ENCODE measurements around the gene ERBB4. TPM values are rescaled to one million over a fixed set of nuclear protein-coding genes. Genes with fewer than 3 reads are reported as not detected.

Gene ERBB4
- total RNA-seq, 1 experiment from 2014 or later = 0.15 TPM

- in situ Hi-C loops (cut with HindIII; ENCODE audit: low pct_unique_long_range_greater_than_20kb, low sequenced_read_pairs) = no loop called here
- ChIA-PET POLR2A (no interaction called here), CTCF (no interaction called here)
- H3K9me3 ChIP-seq (ENCODE audit: control insufficient read depth, insufficient read depth, low read depth, low read length) = no peaks in the 10 kb centered on the region
- intact Hi-C loops (cut with micrococcal nuclease; ENCODE audit: unreplicated experiment) = no loop called here
- H3K27me3 ChIP-seq (ENCODE audit: control insufficient read depth, insufficient read depth, low read length) = no peaks in the 10 kb centered on the region
- H3K36me3 ChIP-seq (ENCODE audit: control insufficient read depth, insufficient read depth, low read length) = no peaks in the 10 kb centered on the region
- H3K4me3 ChIP-seq (ENCODE audit: low read depth in 2 of 2, low read length in 2 of 2) = no peak overlapping the region
- no peaks in the 10 kb centered on the region for H3K4me1 ChIP-seq (ENCODE audit: control insufficient read depth, insufficient read depth, low read length)
- no peak for TF ChIP-seq SIN3A (IDR thresholded peaks at IDR 0.05; ENCODE audit: borderline replicate concordance, insufficient read depth, low read depth, low read length)
- no peak for TF ChIP-seq TCF7L2 (IDR thresholded peaks at IDR 0.05; ENCODE audit: low read depth, low read length)
- TF ChIP-seq POLR2AphosphoS5 (IDR thresholded peaks at IDR 0.05; ENCODE audit: low read depth, low read length) = no peak
- ATAC-seq (no peak), DNase-seq (ENCODE audit: low read depth, low spot score) (no peak)
- no peak overlapping the region for H3K27ac ChIP-seq (ENCODE audit: low read length)
- no TSS peak for BruUV-seq (replicated peaks)
These were observed 1162.2 kb downstream of the ERBB4 start for GRCh38 chr2:211376410-211376809.

- Histone ChIP-seq H3K9me3 (ENCODE audit: control insufficient read depth, insufficient read depth, low read depth, low read length) (no peaks in the 10 kb centered on the region), H3K4me1 (ENCODE audit: control insufficient read depth, insufficient read depth, low read length) (no peaks in the 10 kb centered on the region), H3K27me3 (ENCODE audit: control insufficient read depth, insufficient read depth, low read length) (no peaks in the 10 kb centered on the region), H3K36me3 (ENCODE audit: control insufficient read depth, insufficient read depth, low read length) (no peaks in the 10 kb centered on the region), H3K4me3 (ENCODE audit: low read depth in 2 of 2, low read length in 2 of 2) (no peak overlapping the region), H3K27ac (ENCODE audit: low read length) (no peak overlapping the region)
- in situ Hi-C loops (cut with HindIII; ENCODE audit: low pct_unique_long_range_greater_than_20kb, low sequenced_read_pairs) (no loop called here), intact Hi-C loops (cut with micrococcal nuclease; ENCODE audit: unreplicated experiment) (no loop called here)
- no peak for TF ChIP-seq SIN3A (IDR thresholded peaks at IDR 0.05; ENCODE audit: borderline replicate concordance, insufficient read depth, low read depth, low read length)
- ATAC-seq (no peak), DNase-seq (ENCODE audit: low read depth, low spot score) (no peak)
- no TSS peak for BruUV-seq (replicated peaks)
- POLR2A ChIA-PET = no interaction called here
- CTCF ChIA-PET = no interaction called here
These were observed 1165.4 kb downstream of the ERBB4 start for GRCh38 chr2:211373203-211373602.

GRCh38 chr2:211371465-211371864 lies 1167.1 kb downstream of the ERBB4 start:
- no peaks in the 10 kb centered on the region for H3K9me3 ChIP-seq (ENCODE audit: control insufficient read depth, insufficient read depth, low read depth, low read length)
- in situ Hi-C loops (cut with HindIII; ENCODE audit: low pct_unique_long_range_greater_than_20kb, low sequenced_read_pairs) = no loop called here
- POLR2A ChIA-PET = no interaction called here
- BruUV-seq (replicated peaks) = no TSS peak
- CTCF ChIA-PET = no interaction called here
- no peak for TF ChIP-seq TCF7L2 (IDR thresholded peaks at IDR 0.05; ENCODE audit: low read depth, low read length)
- TF ChIP-seq POLR2AphosphoS5 (IDR thresholded peaks at IDR 0.05; ENCODE audit: low read depth, low read length) = no peak
- no peak for TF ChIP-seq SIN3A (IDR thresholded peaks at IDR 0.05; ENCODE audit: borderline replicate concordance, insufficient read depth, low read depth, low read length)
- TF ChIP-seq REST (IDR thresholded peaks at IDR 0.05; ENCODE audit: insufficient read depth in 1 of 2, low read depth in 2 of 2, low read length in 1 of 2) = no peak
- TF ChIP-seq CTCF (IDR thresholded peaks at IDR 0.05) = no peak
- no peak overlapping the region for H3K27ac ChIP-seq (ENCODE audit: low read length)
- H3K27me3 ChIP-seq (ENCODE audit: control insufficient read depth, insufficient read depth, low read length) = no peaks in the 10 kb centered on the region
- ATAC-seq (no peak), DNase-seq (ENCODE audit: low read depth, low spot score) (no peak)
- H3K4me1 ChIP-seq (ENCODE audit: control insufficient read depth, insufficient read depth, low read length) = no peaks in the 10 kb centered on the region
- no peak overlapping the region for H3K4me3 ChIP-seq (ENCODE audit: low read depth in 2 of 2, low read length in 2 of 2)
- intact Hi-C loops (cut with micrococcal nuclease; ENCODE audit: unreplicated experiment) = no loop called here
- no peaks in the 10 kb centered on the region for H3K36me3 ChIP-seq (ENCODE audit: control insufficient read depth, insufficient read depth, low read length)
